ENCODE data around the gene ARHGAP27.

ARHGAP27 gene

GRCh38 chr17:45404870-45405249 is 27.8 kb downstream of the ARHGAP27 start:
- no peaks in the 10 kb centered on the region for H3K27me3 Mint-ChIP-seq (ENCODE audit: low read depth, poor library complexity)
- H3K4me3 Mint-ChIP-seq, result no peak overlapping the region
- no peaks in the 10 kb centered on the region for H3K36me3 Mint-ChIP-seq (ENCODE audit: low read depth)
- DNase-seq, result no peak
- no peak for TF ChIP-seq CTCF (IDR thresholded peaks at IDR 0.05)
- H3K27ac Mint-ChIP-seq, result no peak overlapping the region
- H3K9me3 Mint-ChIP-seq, result no peaks in the 10 kb centered on the region
- H3K4me1 Mint-ChIP-seq, result peaks cover 47% of the 10 kb centered on the region

GRCh38 chr17:45403906-45404490 is 28.7 kb downstream of the ARHGAP27 start:
- no peaks in the 10 kb centered on the region for H3K9me3 Mint-ChIP-seq

GRCh38 chr17:45402916-45403315 is 29.8 kb downstream of the ARHGAP27 start:
- Mint-ChIP-seq H3K4me3 (no peak overlapping the region), H3K4me1 (peaks cover 39% of the 10 kb centered on the region), H3K36me3 (ENCODE audit: low read depth) (no peaks in the 10 kb centered on the region), H3K9me3 (no peaks in the 10 kb centered on the region), H3K27ac (no peak overlapping the region), H3K27me3 (ENCODE audit: low read depth, poor library complexity) (no peaks in the 10 kb centered on the region)
- TF ChIP-seq CTCF (IDR thresholded peaks at IDR 0.05), result no peak
- DNase-seq, result no peak

More at GRCh38 chr17:45403906-45404490, 28.7 kb downstream of the ARHGAP27 start:
- H3K27ac Mint-ChIP-seq, result no peak overlapping the region
- no peak overlapping the region for H3K4me3 Mint-ChIP-seq
- peaks cover 39% of the 10 kb centered on the region for H3K4me1 Mint-ChIP-seq
- H3K36me3 Mint-ChIP-seq (ENCODE audit: low read depth), result no peaks in the 10 kb centered on the region
- no peaks in the 10 kb centered on the region for H3K27me3 Mint-ChIP-seq (ENCODE audit: low read depth, poor library complexity)
- no peak for DNase-seq
- TF ChIP-seq CTCF (IDR thresholded peaks at IDR 0.05), result no peak

GRCh38 chr17:45398800-45399199 is 33.9 kb downstream of the ARHGAP27 start:
- no peak overlapping the region for H3K4me3 Mint-ChIP-seq
- H3K27me3 Mint-ChIP-seq (ENCODE audit: low read depth, poor library complexity), result no peaks in the 10 kb centered on the region
- peaks cover 8% of the 10 kb centered on the region for H3K36me3 Mint-ChIP-seq (ENCODE audit: low read depth)
- peaks cover 5% of the 10 kb centered on the region for H3K9me3 Mint-ChIP-seq
- H3K4me1 Mint-ChIP-seq, result peaks cover 23% of the 10 kb centered on the region
- TF ChIP-seq CTCF (IDR thresholded peaks at IDR 0.05), result no peak
- DNase-seq, result no peak
- peak overlapping the region; percentile 53 for H3K27ac Mint-ChIP-seq

- Mint-ChIP-seq H3K4me3 (no peak overlapping the region), H3K4me1 (peaks cover 23% of the 10 kb centered on the region), H3K27ac (no peak overlapping the region), H3K36me3 (ENCODE audit: low read depth) (peaks cover 8% of the 10 kb centered on the region), H3K9me3 (peaks cover 5% of the 10 kb centered on the region), H3K27me3 (ENCODE audit: low read depth, poor library complexity) (peaks cover under 1% of the 10 kb centered on the region)
- no peak for DNase-seq
- TF ChIP-seq CTCF (IDR thresholded peaks at IDR 0.05), result no peak
Measured at GRCh38 chr17:45397796-45398195, 34.9 kb downstream of the ARHGAP27 start.

- TF ChIP-seq CTCF (IDR thresholded peaks at IDR 0.05), result no peak
- Mint-ChIP-seq H3K27me3 (ENCODE audit: low read depth, poor library complexity) (peaks cover 4% of the 10 kb centered on the region), H3K9me3 (peaks cover 5% of the 10 kb centered on the region), H3K4me3 (no peak overlapping the region), H3K4me1 (peaks cover 23% of the 10 kb centered on the region), H3K36me3 (ENCODE audit: low read depth) (peaks cover 8% of the 10 kb centered on the region), H3K27ac (no peak overlapping the region)
- DNase-seq, result no peak
Measured at GRCh38 chr17:45396496-45397205, 36.0 kb downstream of the ARHGAP27 start.
